K562 treated with DMSO at 1 percent for 48 hours (cell line): ENCODE data around the gene SERPINA5. TPM values are rescaled to one million over a fixed set of nuclear protein-coding genes. Genes with fewer than 3 reads are reported as not detected.

Experiments used
- total RNA-seq: library from RNA; unstranded; fragments of 300-600 nt; gene quantifications from 2 replicates; pipeline ENCODE4 v1.2.3, GENCODE V29; 2022; ENCODE audit warnings: low replicate concordance; ENCODE audit errors: extremely low read depth

The SERPINA5 gene
- total RNA-seq, result not detected in 2 replicates

GRCh38 chr14:94581127-94581999 lies at the start of gene SERPINA5:
SERPINA5 (plus strand) TSS chr14:94581426; CDS start chr14:94587363, 5,937 bp downstream.

DNA sequence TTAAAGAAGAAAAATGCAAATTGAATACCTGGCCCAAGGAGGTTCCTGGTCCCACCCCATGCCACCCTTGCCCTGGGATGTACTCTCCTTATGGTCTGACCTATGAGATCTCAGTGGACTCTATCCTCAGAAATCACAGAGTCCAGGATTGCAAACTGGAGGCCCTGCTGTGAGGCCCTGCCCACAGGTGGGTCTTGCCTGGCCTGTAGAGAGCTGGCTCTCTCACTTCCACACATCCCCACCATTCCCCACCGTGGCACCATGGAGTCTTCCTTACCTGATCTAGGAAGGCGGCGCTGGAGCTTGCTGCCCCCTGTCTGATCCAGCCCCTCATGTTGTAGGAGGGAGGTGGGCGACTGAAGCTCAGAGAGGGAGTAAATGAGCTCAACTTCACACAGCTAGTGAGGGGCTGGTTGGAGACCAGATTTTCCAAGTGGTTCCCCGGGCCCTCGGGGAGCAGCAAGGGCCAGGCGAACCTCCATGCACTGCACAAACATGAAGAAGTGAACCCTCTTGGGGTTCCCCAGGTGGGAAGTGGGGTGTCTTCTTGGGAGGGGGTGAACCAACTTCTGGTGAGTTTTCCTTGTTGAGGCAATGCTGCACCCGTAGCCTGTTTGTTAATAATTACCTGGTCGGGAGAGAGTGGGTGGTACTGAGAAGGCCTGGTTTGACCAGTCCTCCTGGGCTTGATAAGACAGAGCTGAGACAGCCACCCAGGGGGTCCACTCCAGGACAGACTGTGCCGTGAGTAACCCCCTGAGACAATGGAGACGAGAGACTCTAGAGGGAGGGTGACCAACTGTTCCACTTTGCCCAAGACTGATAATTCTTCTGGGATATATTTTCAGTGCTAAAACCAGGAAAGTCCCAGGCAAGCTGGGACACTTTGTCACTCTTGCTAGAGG lies 20.2 kb upstream of the SERPINA5 start, which contains the start of gene SERPINA4:
Gene SERPINA4, plus strand, starts transcription at position 692 of the 905 bp plus-strand sequence. CDS start 2,041 bp downstream, outside the sequence.

DNA sequence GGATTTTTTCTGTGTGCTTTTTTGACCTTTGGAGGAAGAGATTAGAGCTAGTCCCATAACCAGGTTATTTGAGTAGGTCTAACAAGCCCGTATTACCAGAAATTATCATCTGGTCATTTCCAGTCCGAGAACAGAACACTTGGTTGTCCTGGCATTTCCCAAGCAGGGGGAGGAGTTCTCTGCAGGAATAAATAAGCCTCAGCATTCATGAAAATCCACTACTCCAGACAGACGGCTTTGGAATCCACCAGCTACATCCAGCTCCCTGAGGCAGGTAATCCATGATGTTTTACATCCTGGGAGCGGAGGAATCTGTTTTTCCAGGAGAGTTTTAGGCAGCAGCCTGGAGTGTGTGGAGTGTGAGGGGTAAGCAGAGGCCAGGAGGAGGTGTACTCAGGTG lies 30.9 kb downstream of the SERPINA5 start, which contains the start of gene SERPINA3:
Gene SERPINA3, plus strand, starts transcription at position 218 of the 400 bp plus-strand sequence. CDS start 2,051 bp downstream, outside the sequence.

Other genes with a start within 250 kb of the SERPINA5 start
- not detected in 2 replicates for gene SERPINA2, start 214.7 kb upstream of the SERPINA5 start, total RNA-seq
- not detected in 2 replicates for gene SERPINA1, start 192.8 kb upstream of the SERPINA5 start, total RNA-seq
- gene SERPINA11, start 128.6 kb upstream of the SERPINA5 start, total RNA-seq, result not detected in 2 replicates
- gene SERPINA9, start 105.2 kb upstream of the SERPINA5 start, total RNA-seq, result not detected in 2 replicates
- gene SERPINA12, start 72.0 kb upstream of the SERPINA5 start, total RNA-seq, result not detected in 2 replicates
- not detected in 2 replicates for gene SERPINA4, start 20.0 kb upstream of the SERPINA5 start, total RNA-seq
- gene SERPINA3, start 31.0 kb downstream of the SERPINA5 start, total RNA-seq, result not detected in 2 replicates
- gene GSC, start 188.7 kb downstream of the SERPINA5 start, total RNA-seq, result not detected in 2 replicates